ENCODE results near the gene DCAF11. TPM values are rescaled to one million over a fixed set of nuclear protein-coding genes. Genes with fewer than 3 reads are reported as not detected.

Gene DCAF11
- total and polyA plus RNA-seq, 2 donors (not counting 1 experiment from before 2014, with no cell fraction given): 64.5 to 96.3 TPM

- Histone ChIP-seq H3K9ac (ENCODE audit: low read length) (no peak overlapping the region), H3K36me3 (replicated peaks in 1 of 2; ENCODE audit: control extremely low read depth in 1 of 2, control insufficient read depth in 1 of 2, extremely low read depth in 1 of 2, insufficient read depth in 2 of 2, low read length in 1 of 2) (peaks cover 0 to 42% of the 10 kb centered on the region in 2 experiments), H2AFZ (ENCODE audit: insufficient read depth, low read depth, low read length, poor library complexity, severe bottlenecking) (no peak overlapping the region), H3K4me1 (ENCODE audit: control insufficient read depth in 2 of 2, insufficient read depth in 2 of 2, low read length in 2 of 2) (peaks cover 27 to 41% of the 10 kb centered on the region in 2 donors), H4K20me1 (ENCODE audit: control insufficient read depth, insufficient read depth, low read length, poor library complexity, severe bottlenecking) (peaks cover 16% of the 10 kb centered on the region), H3K79me2 (ENCODE audit: control insufficient read depth, insufficient read depth, low read length) (peaks cover 70% of the 10 kb centered on the region), H3K4me3 (ENCODE audit: control extremely low read depth in 1 of 5, extremely low read depth in 1 of 5, insufficient read depth in 1 of 5, low read depth in 2 of 5, low read length in 4 of 5) (no peak overlapping the region), H3K9me3 (ENCODE audit: control extremely low read depth in 1 of 3, control insufficient read depth in 2 of 3, insufficient read depth in 1 of 3, low read length in 2 of 3) (no peaks in the 10 kb centered on the region), H3K4me2 (replicated peaks; ENCODE audit: low read depth, low read length, poor library complexity, severe bottlenecking) (peak overlapping the region; percentile 14), H3K27ac (ENCODE audit: low read length in 2 of 2) (peak overlapping the region in 1 of 2 donors; percentile 35), H3K27me3 (replicated peaks in 1 of 4; ENCODE audit: control extremely low read depth in 1 of 4, control insufficient read depth in 3 of 4, insufficient read depth in 4 of 4, low read length in 3 of 4) (no peaks in the 10 kb centered on the region)
- intact Hi-C loops (cut with micrococcal nuclease): no loop called here
- TF ChIP-seq CTCF (IDR thresholded peaks at IDR 0.05) (no peak), EZH2 (IDR thresholded peaks at IDR 0.05; ENCODE audit: borderline replicate concordance, insufficient read depth, low read depth, low read length, poor library complexity, severe bottlenecking) (no peak)
- Mint-ChIP-seq H3K9me3 (ENCODE audit: insufficient read depth) (no peaks in the 10 kb centered on the region), H3K4me3 (peak overlapping the region; percentile 11), H3K4me1 (peaks cover 60% of the 10 kb centered on the region), H3K27ac (no peak overlapping the region), H3K27me3 (no peaks in the 10 kb centered on the region)
- POLR2A ChIA-PET: interaction anchor here (0.6 to 1.0 kb wide), 3 partner anchors 7 to 25 kb away, joined by 3 to 4 read pairs (median 3); partner anchors contain the start of genes DCAF11, IRF9, NRL and PSME2
- CTCF ChIA-PET: interaction anchor here (2.2 to 4.6 kb wide), 2 partner anchors 22 to 31 kb away, joined by 9 to 43 read pairs; partner anchors contain the start of gene IRF9
- DNase-seq (no peak), ATAC-seq (ENCODE audit: low read depth) (no peak)
- 96% methylated on average over 4 of the region's 9 CpGs for WGBS (ENCODE audit: insufficient coverage)
Observed at GRCh38 chr14:24139272-24139934, 24.8 kb downstream of the DCAF11 start.
